HG03432 (cell line): ENCODE measurements around the gene BTN3A1.
A peak's percentile ranks its signal among the peaks of the same experiment; 100 is the strongest.

Source experiments
- ATAC-seq: cut with Tn5 transposase; IDR thresholded peaks from one replicate; pipeline ENCODE4 v1.9.1; 2021; ENCODE audit warnings: mild to moderate bottlenecking, moderate library complexity; ENCODE audit not compliant: unreplicated experiment

Gene BTN3A1

DNA sequence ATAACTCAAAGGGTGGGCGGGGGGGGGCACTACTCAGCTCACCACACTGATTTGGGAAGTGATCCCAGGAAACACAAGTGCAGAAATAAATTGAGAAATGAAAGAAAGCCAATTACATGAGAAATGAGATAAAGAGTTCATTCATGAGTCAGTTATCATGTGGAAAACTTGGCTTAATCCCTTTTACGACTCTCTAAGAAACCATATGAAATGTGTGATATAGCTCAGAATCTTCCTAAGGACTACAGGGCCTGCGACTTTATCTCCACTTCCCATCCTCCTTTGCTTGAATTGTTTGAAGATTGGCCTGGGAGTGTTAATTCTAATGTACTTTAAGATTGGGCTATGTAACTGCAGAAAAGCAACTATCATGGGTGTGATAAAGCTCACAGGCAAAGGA is 22.8 kb upstream of the BTN3A1 start:
- no peak for ATAC-seq

DNA sequence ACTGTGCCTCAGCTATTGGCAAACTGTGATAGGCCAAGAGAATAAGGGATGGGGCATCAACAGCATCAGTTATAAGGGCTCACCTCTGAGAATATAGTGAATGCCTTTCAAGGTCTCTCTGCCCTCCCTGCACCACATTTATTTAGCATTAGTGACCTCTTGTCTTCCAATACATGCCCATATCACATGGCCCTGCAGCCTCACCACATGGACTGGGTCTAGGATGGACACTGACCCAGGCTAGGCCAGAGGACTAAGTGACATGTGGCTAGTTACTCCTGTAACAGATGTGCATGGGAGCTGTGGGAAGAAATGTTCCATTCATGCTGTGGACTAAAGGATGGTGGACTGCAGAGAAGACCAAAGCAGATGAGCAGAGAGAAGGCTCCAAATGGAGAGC is 22.3 kb upstream of the BTN3A1 start:
- no peak for ATAC-seq

DNA sequence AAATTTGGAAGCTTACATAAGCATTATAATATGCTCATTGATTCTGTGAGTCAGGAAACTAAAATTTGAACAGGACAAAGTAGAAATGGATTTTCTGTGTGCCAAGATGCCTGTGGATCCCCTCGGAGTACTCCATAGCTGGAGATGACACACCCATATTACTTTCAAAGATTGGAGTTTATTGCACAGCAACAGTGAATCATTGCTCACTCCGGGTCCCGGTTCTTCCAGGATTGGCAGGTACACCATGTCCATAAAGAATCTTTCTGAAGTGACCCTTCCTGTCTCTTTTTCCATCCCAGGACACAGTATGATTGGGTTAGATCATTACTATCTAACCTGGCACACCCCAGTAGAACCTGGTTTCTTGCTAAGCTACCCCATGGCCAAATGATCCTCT is 21.8 kb upstream of the BTN3A1 start:
- ATAC-seq: no peak

DNA sequence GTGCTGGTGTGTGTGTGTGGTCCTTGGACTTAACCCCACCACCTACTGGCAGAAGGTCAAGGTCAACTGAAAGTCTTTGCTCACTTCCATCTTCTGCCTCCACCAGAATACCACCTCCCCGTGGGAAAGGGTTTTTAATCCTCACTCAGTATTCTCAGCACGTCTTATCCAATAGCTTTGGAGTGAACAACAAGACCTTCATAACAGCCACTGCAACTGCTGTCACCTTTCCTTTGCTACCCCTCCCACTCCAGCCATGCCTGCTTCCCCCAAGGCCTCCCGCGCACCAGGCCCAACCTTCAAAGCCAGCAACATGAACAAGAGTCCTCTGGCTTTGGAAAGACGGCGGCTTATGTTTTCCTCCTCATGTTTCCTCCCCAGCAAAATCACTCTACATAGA is 20.0 kb upstream of the BTN3A1 start:
- ATAC-seq: no peak

DNA sequence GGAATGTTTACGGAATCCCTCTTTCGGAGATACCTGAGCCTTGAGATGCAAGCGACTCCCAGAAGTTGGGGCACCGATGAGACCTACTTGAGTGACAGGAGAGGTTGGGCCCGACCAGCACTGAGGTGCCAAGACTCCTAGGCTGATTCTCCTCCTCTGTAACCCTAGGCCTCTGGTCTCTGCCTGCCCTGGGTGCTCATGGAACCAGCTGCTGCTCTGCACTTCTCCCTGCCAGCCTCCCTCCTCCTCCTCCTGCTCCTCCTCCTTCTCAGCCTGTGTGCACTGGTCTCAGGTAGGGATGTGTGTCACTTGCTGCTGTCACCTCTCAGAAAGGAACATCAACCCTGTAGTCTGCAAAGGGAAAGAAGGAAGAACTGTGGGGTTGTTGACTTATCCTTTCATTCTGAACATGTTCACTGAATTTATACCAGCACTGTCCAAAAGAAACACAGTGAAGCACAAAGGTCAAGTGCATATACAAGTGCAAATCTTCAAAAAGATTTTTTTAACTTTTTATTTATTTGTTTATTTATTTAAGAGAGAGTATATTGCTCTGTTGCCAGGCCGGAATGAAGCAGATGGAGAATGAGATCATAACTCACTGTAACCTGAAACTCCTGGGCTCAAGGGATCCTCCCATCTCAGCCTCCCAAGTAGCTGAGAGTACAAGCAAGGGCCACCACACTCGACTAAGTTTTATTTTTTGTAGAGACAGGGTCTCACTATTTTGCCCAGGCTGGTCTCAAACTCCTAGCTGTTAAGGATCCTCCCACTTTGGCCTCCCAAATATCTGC is 18.3 kb upstream of the BTN3A1 start:
- peak; percentile 33 for ATAC-seq

DNA sequence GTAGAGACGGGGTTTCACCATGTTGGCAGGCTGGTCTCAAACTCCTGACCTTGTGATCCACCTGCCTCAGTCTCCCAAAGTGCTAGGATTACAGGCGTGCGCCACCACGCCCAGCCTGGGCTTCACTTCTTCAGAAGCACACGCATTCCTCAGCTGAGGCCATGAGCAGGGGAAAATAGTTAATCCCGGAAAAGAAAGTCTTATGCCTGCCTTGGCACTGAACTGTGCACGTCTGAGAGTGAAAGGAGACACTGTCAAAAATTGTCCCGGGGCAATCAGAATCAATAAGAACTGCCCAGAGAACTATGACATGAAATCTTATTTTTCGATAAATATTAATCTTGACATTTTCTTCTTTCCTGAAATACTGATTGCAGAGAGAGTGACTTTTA is 16.3 kb upstream of the BTN3A1 start:
- no peak for ATAC-seq

DNA sequence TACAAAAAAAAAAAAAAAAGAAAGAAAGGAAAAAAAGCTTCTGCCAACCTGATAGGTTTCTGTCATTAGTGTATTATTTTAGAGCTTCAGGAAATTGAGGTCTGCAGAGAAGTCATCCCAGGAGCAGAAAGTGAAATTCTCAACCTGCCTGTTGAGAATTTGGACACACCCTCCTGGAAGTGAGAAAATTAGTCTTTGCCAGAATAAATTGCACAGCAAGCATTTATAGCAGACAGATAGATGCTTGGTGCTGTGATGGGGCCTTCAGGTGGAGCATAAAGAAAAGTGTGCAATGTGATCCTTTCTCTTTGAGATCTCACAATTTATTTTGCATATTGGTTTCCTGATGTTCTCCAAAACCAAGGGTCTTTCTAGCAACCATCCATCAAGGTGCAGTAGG is 14.5 kb upstream of the BTN3A1 start:
- no peak for ATAC-seq

DNA sequence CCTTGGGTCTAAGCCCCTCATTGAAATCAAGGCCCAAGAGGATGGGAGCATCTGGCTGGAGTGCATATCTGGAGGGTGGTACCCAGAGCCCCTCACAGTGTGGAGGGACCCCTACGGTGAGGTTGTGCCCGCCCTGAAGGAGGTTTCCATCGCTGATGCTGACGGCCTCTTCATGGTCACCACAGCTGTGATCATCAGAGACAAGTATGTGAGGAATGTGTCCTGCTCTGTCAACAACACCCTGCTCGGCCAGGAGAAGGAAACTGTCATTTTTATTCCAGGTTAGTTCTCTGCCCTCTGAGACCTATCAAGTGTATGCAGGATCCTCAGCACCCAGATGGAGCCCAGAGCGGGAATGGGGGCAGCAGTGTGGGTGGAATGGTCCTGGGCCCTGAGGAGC is 14.1 kb upstream of the BTN3A1 start:
- no peak for ATAC-seq

DNA sequence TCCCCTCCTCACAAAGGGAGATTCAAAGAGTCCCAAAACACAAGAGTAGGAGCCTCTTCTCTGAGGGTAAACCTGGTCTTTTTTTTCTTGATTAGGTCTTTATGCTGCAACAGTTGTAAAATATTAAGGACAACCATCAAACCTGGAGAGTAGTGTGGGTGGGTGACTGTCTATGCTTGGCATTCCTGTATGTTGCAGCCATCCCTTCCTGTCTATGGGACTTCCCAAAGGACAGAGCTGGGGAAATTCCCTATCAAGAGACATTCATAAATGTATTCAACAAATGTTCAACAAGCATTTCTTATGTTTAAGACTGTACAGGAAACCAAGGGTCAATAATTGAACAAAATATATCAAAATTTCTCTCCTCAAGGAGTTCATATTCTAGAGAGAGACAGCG is 13.6 kb upstream of the BTN3A1 start:
- no peak for ATAC-seq

DNA sequence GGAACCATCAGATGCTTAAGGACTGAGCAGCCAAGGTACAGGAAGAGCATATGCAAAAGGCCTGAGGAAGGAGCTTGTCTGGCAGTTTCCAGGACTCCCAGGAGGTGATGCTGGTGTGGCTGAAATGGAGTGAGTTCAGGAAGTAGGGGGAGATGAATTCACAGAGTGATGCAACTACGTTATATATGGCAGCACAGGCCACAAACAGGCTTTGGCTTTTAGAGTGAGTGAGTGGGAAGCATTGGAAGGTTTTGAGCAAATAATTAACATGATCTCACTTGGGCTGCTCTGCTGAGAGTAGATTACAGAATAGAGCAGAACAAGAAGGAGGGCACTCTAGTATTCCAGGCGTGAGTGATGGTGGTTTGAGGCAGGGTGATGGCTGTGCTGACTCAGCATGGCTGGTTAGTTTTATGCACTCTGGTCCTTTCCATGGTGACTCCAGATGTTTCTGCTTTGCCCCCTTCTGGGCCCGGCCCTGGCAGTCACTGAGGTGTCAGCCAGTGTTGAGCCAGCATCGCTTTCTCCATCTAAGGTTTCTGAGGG is 12.7 kb upstream of the BTN3A1 start:
- ATAC-seq: no peak

DNA sequence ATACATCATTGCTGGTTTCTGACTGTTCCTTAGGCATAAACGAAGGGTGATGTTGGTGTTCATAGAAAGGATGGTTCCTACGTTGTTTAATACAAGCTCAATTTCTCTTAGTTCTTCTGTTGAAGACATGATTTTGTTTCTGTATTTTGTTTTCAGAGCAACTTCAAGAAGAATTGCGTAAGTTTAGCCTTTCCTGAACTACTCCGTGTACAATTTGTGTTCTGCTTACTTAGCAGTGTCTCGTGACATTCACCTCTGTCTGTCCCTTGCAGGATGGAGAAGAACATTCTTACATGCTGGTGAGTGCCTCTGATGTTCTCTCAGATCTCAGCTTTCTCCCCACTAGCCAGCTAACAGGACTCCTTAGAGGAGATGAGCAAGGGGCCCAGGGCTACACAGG is 11.5 kb upstream of the BTN3A1 start:
- ATAC-seq: no peak

DNA sequence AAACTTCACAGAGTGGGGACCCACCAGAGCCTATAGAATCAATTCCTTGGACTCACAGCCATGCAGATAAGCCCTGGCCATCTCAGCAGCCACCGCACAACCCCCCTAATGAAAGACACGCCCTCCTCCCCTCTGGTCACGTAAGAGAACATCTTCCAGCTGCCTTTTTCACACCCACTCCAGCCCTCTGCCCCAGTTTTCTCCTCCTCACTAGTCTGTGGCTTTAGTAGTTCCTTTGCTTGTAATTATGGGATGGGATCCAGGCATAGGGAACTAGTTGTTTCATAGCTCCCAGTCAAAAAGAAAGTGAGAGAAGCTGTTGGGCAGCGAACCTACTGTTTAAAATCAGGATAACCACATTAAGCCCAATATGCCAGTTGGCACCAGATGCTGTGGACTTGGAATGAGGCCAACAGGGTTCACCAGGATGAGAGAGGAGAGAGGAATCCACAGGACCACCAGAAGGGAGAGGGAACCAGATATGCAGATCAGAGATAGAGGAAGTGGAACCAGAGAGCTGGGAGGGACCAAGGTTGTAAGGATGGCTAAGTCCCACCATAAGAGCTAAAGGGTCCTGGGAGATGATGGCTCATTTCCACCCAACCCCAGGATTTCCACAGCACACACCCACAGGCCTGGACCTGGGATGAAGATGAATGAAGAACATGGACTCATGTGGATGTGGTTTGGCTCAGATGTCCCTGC is 9.0 kb upstream of the BTN3A1 start:
- ATAC-seq: no peak

DNA sequence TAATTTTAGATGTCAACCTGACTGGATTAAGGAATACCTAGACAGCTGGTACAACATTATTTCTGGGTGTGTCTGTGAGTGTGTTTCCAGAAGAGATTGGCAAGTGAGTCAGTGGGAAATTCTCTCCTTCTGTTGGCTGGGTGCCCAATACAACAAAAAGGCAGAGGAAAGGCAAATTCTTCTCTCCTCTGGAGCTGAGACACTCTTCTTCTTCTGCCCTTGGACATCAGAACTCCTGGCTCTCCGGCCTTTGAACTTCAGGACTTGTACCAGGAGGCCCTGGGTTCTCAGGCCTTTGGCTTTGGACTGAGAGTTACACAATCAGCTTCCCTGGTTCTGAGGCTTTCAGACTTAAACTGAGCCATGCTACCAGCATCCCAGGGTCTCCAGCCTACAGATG is 7.8 kb upstream of the BTN3A1 start:
- ATAC-seq: no peak

DNA sequence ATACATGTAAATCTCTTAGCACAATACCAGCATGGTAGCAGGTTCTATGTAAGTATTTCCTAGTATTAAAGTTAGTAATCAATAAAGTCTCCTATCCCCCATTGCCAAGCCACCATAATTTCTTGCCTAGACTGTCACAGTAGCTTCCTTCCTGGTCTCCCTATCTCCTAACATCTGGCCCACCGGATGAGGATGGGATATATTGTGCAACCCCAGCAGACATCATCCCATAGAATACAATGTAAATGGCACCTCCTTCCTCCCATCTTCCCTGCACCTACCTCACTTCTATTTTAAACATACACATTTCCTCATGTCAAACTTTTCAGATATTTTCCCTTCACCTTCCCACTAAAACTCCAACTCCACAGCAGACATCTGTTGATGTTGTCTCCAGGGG is 3.5 kb upstream of the BTN3A1 start:
- no peak for ATAC-seq

DNA sequence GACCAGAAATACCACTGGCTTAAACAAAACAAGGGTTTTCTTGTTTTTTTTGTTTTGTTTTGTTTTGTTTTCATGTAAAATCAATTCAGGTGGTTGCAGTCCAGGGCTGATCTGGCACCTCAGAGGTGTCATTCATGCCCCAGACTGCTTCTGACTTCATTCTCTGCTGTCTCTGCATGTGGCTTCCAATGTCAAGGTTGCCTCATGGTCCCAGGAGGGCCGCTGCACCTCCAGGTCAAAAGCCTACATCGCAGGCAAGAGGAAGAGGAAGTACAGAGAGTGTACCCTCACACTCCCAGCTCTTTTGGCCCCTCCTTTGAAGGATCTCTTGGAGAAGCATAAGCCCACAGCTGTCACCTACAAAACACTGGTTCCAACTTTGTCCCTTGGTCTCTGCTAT is 1.4 kb upstream of the BTN3A1 start:
- ATAC-seq: no peak

DNA sequence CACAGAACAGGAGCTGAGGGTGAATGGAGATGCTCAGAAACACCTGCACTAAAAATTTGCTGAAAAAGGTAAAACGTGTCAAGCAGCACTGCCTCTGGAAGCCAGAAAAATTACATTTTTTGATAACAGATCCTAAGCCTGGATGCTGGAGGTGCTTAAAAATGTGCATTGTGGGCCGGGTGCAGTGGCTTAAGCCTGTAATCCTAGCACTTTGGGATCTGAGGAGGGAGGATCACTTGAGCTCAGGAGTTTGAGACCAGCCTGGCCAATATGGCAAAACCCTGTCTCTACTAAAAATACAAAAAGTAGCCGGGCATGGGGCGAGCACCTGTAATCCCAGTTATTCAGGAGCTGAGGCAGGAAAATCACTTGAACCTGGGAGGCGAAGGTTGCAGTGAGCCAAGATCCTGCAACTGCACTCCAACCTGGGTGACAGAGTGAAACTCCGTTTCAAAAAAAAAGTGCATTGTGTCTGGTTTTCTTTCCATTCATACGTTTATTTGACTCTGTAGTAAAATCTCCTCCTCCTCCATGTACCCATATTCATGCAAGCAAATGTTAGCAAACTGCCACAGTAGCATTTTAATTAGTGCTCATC is 587 bp upstream of the BTN3A1 start:
- ATAC-seq: no peak

DNA sequence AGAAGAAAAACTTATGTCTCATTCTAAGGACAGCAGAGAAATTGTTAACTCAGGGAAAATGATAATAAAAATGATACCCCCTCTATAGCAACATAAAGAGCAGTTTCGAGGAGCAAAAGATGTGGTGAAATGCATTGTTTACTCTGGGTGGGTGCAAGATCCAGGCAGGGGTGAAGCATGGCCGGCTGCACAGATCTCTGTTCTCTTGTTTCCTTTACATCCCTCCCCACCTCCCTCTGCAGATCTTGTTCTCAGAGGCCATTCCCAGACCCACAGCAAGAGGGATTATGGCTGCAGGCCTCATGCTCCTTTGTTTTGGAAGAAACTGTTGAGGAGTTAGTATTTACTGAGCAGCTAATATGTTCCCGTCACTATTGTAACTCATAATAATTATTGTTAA is 1.8 kb downstream of the BTN3A1 start:
- ATAC-seq: no peak

DNA sequence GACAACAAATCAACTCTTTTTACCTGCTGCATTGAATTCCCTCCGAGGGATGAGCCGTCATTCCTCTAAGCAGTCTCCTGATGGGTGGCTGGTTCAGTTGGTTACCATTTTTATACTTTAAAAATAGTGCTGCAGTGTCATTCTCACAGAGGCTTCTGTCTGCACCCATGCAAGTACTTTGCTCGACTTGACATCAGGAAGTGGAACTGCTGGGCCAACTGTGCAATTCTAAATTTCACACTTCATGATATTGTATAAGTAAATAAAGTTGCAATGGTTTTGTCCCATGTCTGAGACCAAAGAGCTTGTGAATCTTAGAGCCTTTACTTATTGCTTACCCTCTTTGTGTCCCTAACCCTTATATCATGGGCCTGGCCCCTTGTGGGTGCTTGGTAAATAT is 2.5 kb downstream of the BTN3A1 start:
- no peak for ATAC-seq

DNA sequence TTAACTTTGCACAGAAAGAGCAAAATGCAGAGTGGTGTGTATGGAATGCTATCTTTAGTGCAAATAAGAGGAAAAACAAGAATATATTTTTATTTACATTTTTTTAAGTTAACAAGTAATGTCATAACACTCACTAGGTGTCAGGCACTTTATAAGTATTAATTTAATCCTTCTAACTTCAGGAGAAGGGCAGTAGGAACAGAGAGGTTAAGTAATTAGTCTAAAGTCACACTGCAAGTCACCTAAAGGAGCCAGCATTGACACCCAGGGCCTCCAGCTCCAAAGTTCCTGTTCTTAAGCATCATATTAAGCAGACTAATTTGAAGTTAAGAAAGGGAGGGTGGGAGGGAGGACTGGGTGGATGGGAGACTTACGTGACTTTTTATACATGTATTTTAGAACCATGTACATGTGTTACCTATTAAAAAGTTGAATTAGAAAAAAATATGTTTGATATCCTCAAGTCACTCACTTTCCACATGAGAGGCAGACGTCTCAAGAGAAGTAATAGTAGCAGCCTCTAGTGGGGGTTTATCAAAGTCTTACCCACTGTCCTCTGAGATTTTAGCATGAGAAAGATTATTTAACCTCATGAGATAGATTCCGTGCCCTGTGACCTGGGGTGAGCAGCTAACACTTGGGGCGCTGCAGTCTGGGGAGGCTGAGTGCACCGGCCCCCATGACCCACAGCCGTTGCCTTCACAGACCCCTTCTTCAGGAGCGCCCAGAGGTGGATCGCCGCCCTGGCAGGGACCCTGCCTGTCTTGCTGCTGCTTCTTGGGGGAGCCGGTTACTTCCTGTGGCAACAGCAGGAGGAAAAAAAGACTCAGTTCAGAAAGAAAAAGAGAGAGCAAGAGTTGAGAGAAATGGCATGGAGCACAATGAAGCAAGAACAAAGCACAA is 7.0 kb downstream of the BTN3A1 start:
- no peak for ATAC-seq

DNA sequence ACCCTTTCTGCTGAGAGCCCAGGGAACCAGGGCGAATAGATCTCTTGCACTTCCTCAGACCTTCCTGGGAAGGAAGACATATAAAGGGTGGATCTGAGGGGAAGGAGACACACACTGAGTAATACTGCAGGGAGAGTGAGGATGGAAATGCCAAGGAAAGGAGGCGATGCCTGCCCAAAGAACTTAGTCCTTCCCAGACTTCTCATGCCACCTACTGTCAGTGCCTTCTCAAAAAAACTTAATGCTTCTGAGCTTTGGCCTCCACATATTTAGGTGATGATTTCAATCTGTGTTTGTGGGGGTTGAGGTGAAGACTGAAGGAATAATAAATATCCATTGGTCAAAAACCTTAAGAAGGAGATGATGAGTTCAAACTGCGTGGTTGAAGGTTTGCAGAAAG is 9.7 kb downstream of the BTN3A1 start:
- ATAC-seq: no peak

DNA sequence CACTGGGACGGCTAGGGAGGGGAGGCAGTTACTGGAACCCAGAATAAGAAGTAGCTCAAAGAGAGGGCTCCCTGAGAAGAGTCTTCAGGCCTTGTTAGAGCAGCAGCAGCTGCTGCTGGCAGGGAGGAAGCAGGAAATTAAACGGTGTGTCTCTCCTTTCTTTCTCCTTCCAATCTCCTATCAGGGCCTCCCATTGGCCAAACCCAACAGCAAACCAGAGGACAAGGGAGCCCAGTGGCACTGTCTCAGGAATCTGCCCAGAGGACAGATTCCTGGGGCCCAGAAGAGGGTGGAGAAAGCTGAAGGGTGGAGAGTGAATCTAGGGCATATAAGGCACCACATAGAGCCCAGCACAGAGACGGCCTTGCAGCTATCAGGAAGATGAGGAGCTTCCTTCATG is 10.2 kb downstream of the BTN3A1 start:
- ATAC-seq: no peak
